BJ (cell line): Measurements from ENCODE around the gene GUCA2B. TPM values are rescaled to one million over a fixed set of nuclear protein-coding genes. Genes with fewer than 3 reads are reported as not detected.

Experiments used
- CTCF ChIA-PET: fragments of 350-600 bp; formaldehyde crosslinking; extraction: SDS; loops from one replicate; lab custom pipeline; 2021; ENCODE audit warnings: antibody characterized with exemption, inconsistent platforms; lab: Yijun Ruan, JAX
- POLR2A ChIA-PET: fragments of 300-600 bp; sonication (Branson Sonifier 250); formaldehyde crosslinking; extraction: SDS; loops from one replicate; lab custom pipeline; 2021; ENCODE audit warnings: antibody characterized with exemption; lab: Charles Lee
- DNase-seq: peaks from one replicate; pipeline ENCODE4 v3.0.0-alpha.2; 2011; ENCODE audit warnings: low read depth
- H3K27me3 ChIP-seq: 2 replicates; pipeline ENCODE4 v1.6.0; 2011; ENCODE audit warnings: low read length; ENCODE audit not compliant: control insufficient read depth, insufficient read depth
- H3K36me3 ChIP-seq: 2 replicates; pipeline ENCODE4 v1.5.1; 2011; ENCODE audit warnings: low read length; ENCODE audit not compliant: control insufficient read depth, insufficient read depth
- H3K4me3 ChIP-seq: 2 replicates; pipeline ENCODE4 v1.5.1; 2011; ENCODE audit warnings: low read depth, mild to moderate bottlenecking, control low read depth, low read length
- polyA plus RNA-seq: library from polyadenylated mRNA; depleted of rRNA; stranded (reverse); fragments of >200 nt; gene quantifications from 2 replicates; pipeline ENCODE4 v1.2.3, GENCODE V29; 2011
- TF ChIP-seq, protein P1 (sequence below): IDR thresholded peaks from 2 replicates; pipeline ENCODE4 v1.5.1; 2011; ENCODE audit warnings: low read depth, mild to moderate bottlenecking, control low read depth, inconsistent platforms, low read length, moderate library complexity; ENCODE audit not compliant: insufficient read depth

Gene GUCA2B
- polyA plus RNA-seq, 1 experiment = not detected

GRCh38 chr1:42148166-42148565, 5.0 kb upstream of the GUCA2B start:
- H3K27me3 ChIP-seq = peaks cover 38% of the 10 kb centered on the region

GRCh38 chr1:42150651-42151050, 2.6 kb upstream of the GUCA2B start:
- POLR2A ChIA-PET = no interaction called here
- no peak overlapping the region for H3K4me3 ChIP-seq
- peaks cover 22% of the 10 kb centered on the region for H3K27me3 ChIP-seq
- TF ChIP-seq, protein P1, sequence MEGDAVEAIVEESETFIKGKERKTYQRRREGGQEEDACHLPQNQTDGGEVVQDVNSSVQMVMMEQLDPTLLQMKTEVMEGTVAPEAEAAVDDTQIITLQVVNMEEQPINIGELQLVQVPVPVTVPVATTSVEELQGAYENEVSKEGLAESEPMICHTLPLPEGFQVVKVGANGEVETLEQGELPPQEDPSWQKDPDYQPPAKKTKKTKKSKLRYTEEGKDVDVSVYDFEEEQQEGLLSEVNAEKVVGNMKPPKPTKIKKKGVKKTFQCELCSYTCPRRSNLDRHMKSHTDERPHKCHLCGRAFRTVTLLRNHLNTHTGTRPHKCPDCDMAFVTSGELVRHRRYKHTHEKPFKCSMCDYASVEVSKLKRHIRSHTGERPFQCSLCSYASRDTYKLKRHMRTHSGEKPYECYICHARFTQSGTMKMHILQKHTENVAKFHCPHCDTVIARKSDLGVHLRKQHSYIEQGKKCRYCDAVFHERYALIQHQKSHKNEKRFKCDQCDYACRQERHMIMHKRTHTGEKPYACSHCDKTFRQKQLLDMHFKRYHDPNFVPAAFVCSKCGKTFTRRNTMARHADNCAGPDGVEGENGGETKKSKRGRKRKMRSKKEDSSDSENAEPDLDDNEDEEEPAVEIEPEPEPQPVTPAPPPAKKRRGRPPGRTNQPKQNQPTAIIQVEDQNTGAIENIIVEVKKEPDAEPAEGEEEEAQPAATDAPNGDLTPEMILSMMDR = no peak
- CTCF ChIA-PET = interaction anchor here (1.9 kb wide), 1 partner anchor 9 kb away, joined by 5 read pairs; no protein-coding TSS in a partner anchor
- DNase-seq = no peak
- H3K36me3 ChIP-seq = no peaks in the 10 kb centered on the region

More at GRCh38 chr1:42148166-42148565, 5.0 kb upstream of the GUCA2B start:
- TF ChIP-seq, protein P1 = no peak
- CTCF ChIA-PET = interaction anchor here (1.1 to 1.4 kb wide), 3 partner anchors 12 to 531 kb away, joined by 3 to 13 read pairs (median 4); no protein-coding TSS in a partner anchor
- Histone ChIP-seq H3K36me3 (no peaks in the 10 kb centered on the region), H3K4me3 (no peak overlapping the region)
- no peak for DNase-seq
- POLR2A ChIA-PET = no interaction called here

DNA sequence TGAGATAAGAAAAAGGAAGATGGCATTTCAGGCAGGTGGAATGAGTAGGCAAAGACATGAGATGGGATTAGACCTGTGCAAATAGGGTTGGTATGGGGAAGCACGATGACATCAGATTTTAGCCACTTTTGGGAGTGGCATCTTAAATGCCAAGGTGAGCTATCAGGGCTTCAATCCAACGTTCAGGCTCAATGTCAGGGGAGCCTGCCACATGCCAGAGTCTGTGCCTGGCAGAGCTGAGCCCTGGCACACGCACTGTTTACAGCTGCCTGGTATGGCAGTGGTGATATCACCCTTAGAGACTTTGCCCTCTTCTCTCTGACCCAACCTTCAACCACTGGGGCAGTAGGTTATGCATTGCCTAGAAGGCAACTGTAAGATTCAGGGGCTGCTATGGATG, 1.1 kb upstream of the GUCA2B start:
- ChIA-PET CTCF (interaction anchor here (1.0 to 1.2 kb wide), 2 partner anchors 21 to 174 kb away, joined by 3 read pairs; no protein-coding TSS in a partner anchor), POLR2A (no interaction called here)
- Histone ChIP-seq H3K36me3 (no peaks in the 10 kb centered on the region), H3K27me3 (peaks cover 17% of the 10 kb centered on the region), H3K4me3 (no peak overlapping the region)
- TF ChIP-seq, protein P1 = no peak
- no peak for DNase-seq

DNA sequence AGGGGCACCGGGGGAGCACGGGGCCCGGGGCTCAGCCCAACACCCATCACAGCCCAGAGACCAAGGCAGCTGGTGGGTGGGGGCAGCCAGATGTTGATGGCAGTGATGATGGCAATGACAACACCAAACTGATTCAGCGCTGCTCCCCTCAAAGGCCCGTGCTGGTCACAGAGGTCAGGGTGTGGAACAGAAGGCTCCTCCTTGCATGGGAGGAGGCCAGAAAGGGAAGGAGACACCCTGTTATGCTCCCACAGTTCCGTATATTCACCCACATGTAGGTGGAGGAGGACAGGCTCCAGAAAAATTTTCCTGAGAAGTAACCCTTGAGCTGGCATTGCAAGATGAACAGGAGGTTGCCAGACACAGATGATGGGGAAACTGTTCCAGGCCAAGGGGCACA, 414 bp downstream of the GUCA2B start:
- ChIA-PET CTCF (no interaction called here), POLR2A (no interaction called here)
- Histone ChIP-seq H3K36me3 (no peaks in the 10 kb centered on the region), H3K27me3 (peaks cover 11% of the 10 kb centered on the region), H3K4me3 (no peak overlapping the region)
- no peak for DNase-seq
- TF ChIP-seq, protein P1 = no peak

GRCh38 chr1:42154685-42155084, 1.5 kb downstream of the GUCA2B start:
- no peak for DNase-seq
- TF ChIP-seq, protein P1 = no peak
- Histone ChIP-seq H3K4me3 (no peak overlapping the region), H3K36me3 (no peaks in the 10 kb centered on the region), H3K27me3 (peaks cover 9% of the 10 kb centered on the region)
- CTCF ChIA-PET = interaction anchor here (6.8 kb wide), 1 partner anchor 18 kb away, joined by 46 read pairs; no protein-coding TSS in a partner anchor
- POLR2A ChIA-PET = no interaction called here
